Tibial artery (tissue), 4 donors: ENCODE results near the gene KCNN2.

ENCODE experiments used
- DNase-seq, 2 donors: peaks; one replicate each; pipeline ENCODE4 v3.0.0-alpha.2; 2019
- H3K27ac ChIP-seq, 2 donors: fragments of 200-600 bp; sonication (generic) in 1 of 2; 1 replicate in 1 of 2; 2 replicates in 1 of 2; pipeline ENCODE4 v1.5.1; 2018 to 2019; ENCODE audit warnings: mild to moderate bottlenecking in 1 of 2
- H3K27me3 ChIP-seq, 2 donors: fragments of 200-600 bp; sonication (generic) in 1 of 2; one replicate each; pipeline versions ENCODE4 v1.5.1 to v1.6.0; 2016 to 2019
- H3K36me3 ChIP-seq, 3 donors: fragments of 200-600 bp; sonication (generic) in 2 of 3; one replicate each; pipeline ENCODE4 v1.5.1; 2016 to 2019; ENCODE audit warnings: mild to moderate bottlenecking in 2 of 3
- H3K4me1 ChIP-seq, 4 donors: fragments of 200-600 bp; sonication (generic) in 2 of 4; 1 replicate in 3 of 4; 2 replicates in 1 of 4; pipeline ENCODE4 v1.5.1; 2016 to 2019
- H3K4me3 ChIP-seq, 2 donors: fragments of 200-600 bp; sonication (generic) in 1 of 2; 1 replicate in 1 of 2; 2 replicates in 1 of 2; pipeline ENCODE4 v1.5.1; 2018 to 2019; ENCODE audit warnings: mild to moderate bottlenecking in 2 of 2
- H3K9me3 ChIP-seq, 3 donors: fragments of 200-600 bp; sonication (generic) in 1 of 3; one replicate each; pipeline ENCODE4 v1.5.1; 2016 to 2019
- CTCF ChIP-seq, 2 experiments: fragments of 200-600 bp in 1 of 2; fragments of 450-650 bp in 1 of 2; IDR thresholded peaks; one replicate each; pipeline ENCODE4 v1.5.1; 2017 to 2019; ENCODE audit warnings: antibody characterized with exemption in 2 of 2, mild to moderate bottlenecking in 1 of 2, moderate library complexity in 1 of 2
- intact Hi-C: fragments of 100-400 bp; cut with DNase I; formaldehyde crosslinking; loops from one replicate; pipeline ENCODE4 v1.15.0; 2023; ENCODE audit warnings: low total_unique reads

The KCNN2 gene

GRCh38 chr5:114544561-114544960, 182.7 kb downstream of the KCNN2 start:
- intact Hi-C loops = no loop called here
- DNase-seq = no peak
- no peaks in the 10 kb centered on the region for H3K9me3 ChIP-seq
- no peaks in the 10 kb centered on the region for H3K27me3 ChIP-seq
- no peak overlapping the region for H3K4me3 ChIP-seq
- TF ChIP-seq CTCF (IDR thresholded peaks at IDR 0.05) = no peak
- H3K36me3 ChIP-seq = no peaks in the 10 kb centered on the region
- H3K4me1 ChIP-seq = no peaks in the 10 kb centered on the region
- H3K27ac ChIP-seq = no peak overlapping the region
